Measurements from ENCODE around the gene MARCHF10. TPM values are rescaled to one million over a fixed set of nuclear protein-coding genes. Genes with fewer than 3 reads are reported as not detected.

The MARCHF10 gene
- total and polyA plus RNA-seq, 2 of the 13 experiments (the other 11 are each of a cell fraction or from before 2014, with no cell fraction given), result not detected

GRCh38 chr17:62818526-62818925, 10.4 kb upstream of the MARCHF10 start:
- Histone ChIP-seq H4K20me1 (ENCODE audit: insufficient read depth, low read length) (no peaks in the 10 kb centered on the region), H3K27me3 (ENCODE audit: control insufficient read depth in 1 of 2, insufficient read depth in 2 of 2, low read length in 2 of 2) (peaks cover 0 to 11% of the 10 kb centered on the region in 2 experiments; a peak in 1 of 5 replicates), H3K9me3 (ENCODE audit: low read length) (no peaks in the 10 kb centered on the region), H3K4me2 (ENCODE audit: low read depth, low read length) (no peak overlapping the region), H3K4me3 (replicated peaks in 1 of 3; ENCODE audit: insufficient read depth in 1 of 3, low read depth in 2 of 3, low read length in 3 of 3) (no peak overlapping the region), H3K36me3 (replicated peaks in 1 of 2; ENCODE audit: control insufficient read depth in 1 of 2, insufficient read depth in 2 of 2, low read length in 2 of 2) (no peaks in the 10 kb centered on the region), H3K4me1 (ENCODE audit: insufficient read depth, low read length) (peaks cover 19% of the 10 kb centered on the region), H3K9ac (ENCODE audit: insufficient read depth, low read depth, low read length) (no peak overlapping the region), H3K27ac (ENCODE audit: extremely low read length, insufficient read depth, low read length) (no peak overlapping the region), H3K79me2 (ENCODE audit: insufficient read depth, low read length) (no peaks in the 10 kb centered on the region), H2AFZ (ENCODE audit: low read length) (no peak overlapping the region)
- no peak for DNase-seq (ENCODE audit: low spot score)
- ChIA-PET POLR2A (no interaction called here), CTCF (ENCODE audit: low intra/inter-chr PET ratio, low total read pairs) (no interaction called here)
- no TSS peak for BruUV-seq (replicated peaks)
- no peak for ATAC-seq
- intact Hi-C loops (cut with micrococcal nuclease; ENCODE audit: unreplicated experiment), result no loop called here
- TF ChIP-seq NR1H2 (CRISPR knock-in tag; IDR thresholded peaks at IDR 0.05; ENCODE audit: borderline replicate concordance, low read depth) (no peak), ZNF383 (CRISPR knock-in tag; IDR thresholded peaks at IDR 0.05; ENCODE audit: borderline replicate concordance) (no peak)
- in situ Hi-C loops (cut with HindIII; ENCODE audit: extremely low pct_ligation_motif_present, low pct_unique_long_range_greater_than_20kb), result no loop called here
- WGBS (ENCODE audit: low lambda C conversion rate), result 74% methylated on average over 7 of the region's 7 CpGs
- no peak for FAIRE-seq

- WGBS (ENCODE audit: low lambda C conversion rate), result 0% methylated on average over 6 of the region's 6 CpGs
- in situ Hi-C loops (cut with HindIII; ENCODE audit: extremely low pct_ligation_motif_present, low pct_unique_long_range_greater_than_20kb), result no loop called here
- ATAC-seq (no peak), FAIRE-seq (no peak), DNase-seq (ENCODE audit: low spot score) (no peak)
- no TSS peak for BruUV-seq (replicated peaks)
- no peaks in the 10 kb centered on the region for H3K36me3 ChIP-seq (replicated peaks in 1 of 2; ENCODE audit: control insufficient read depth in 1 of 2, insufficient read depth in 2 of 2, low read length in 2 of 2)
- no peak overlapping the region for H3K27ac ChIP-seq (ENCODE audit: extremely low read length, insufficient read depth, low read length)
- H4K20me1 ChIP-seq (ENCODE audit: insufficient read depth, low read length), result no peaks in the 10 kb centered on the region
- no peaks in the 10 kb centered on the region for H3K9me3 ChIP-seq (ENCODE audit: low read length)
- no peaks in the 10 kb centered on the region for H3K79me2 ChIP-seq (ENCODE audit: insufficient read depth, low read length)
- no peak overlapping the region for H3K4me3 ChIP-seq (replicated peaks in 1 of 3; ENCODE audit: insufficient read depth in 1 of 3, low read depth in 2 of 3, low read length in 3 of 3)
- H3K4me1 ChIP-seq (ENCODE audit: insufficient read depth, low read length), result peaks cover 13% of the 10 kb centered on the region
- intact Hi-C loops (cut with micrococcal nuclease; ENCODE audit: unreplicated experiment), result no loop called here
- ChIA-PET POLR2A (no interaction called here), CTCF (ENCODE audit: low intra/inter-chr PET ratio, low total read pairs) (no interaction called here)
- no peak overlapping the region for H3K4me2 ChIP-seq (ENCODE audit: low read depth, low read length)
- no peak for TF ChIP-seq PRMT3 (CRISPR knock-in tag; IDR thresholded peaks at IDR 0.05; ENCODE audit: borderline replicate concordance, low read depth)
- no peak for TF ChIP-seq ZNF136 (CRISPR knock-in tag; IDR thresholded peaks at IDR 0.05; ENCODE audit: low read depth)
- TF ChIP-seq MEF2D (CRISPR knock-in tag; IDR thresholded peaks at IDR 0.05), result no peak
- no peak for TF ChIP-seq NFRKB (IDR thresholded peaks at IDR 0.05)
- TF ChIP-seq HINFP (CRISPR knock-in tag; IDR thresholded peaks at IDR 0.05; ENCODE audit: low read depth), result no peak
- no peak for TF ChIP-seq ZBTB37 (CRISPR knock-in tag; IDR thresholded peaks at IDR 0.05)
- no peak for TF ChIP-seq NFKB2 (CRISPR knock-in tag; IDR thresholded peaks at IDR 0.05; ENCODE audit: borderline replicate concordance)
- no peak for TF ChIP-seq CERS6 (CRISPR knock-in tag; IDR thresholded peaks at IDR 0.05)
- TF ChIP-seq WIZ (CRISPR knock-in tag; IDR thresholded peaks at IDR 0.05), result no peak
- no peak for TF ChIP-seq ZNF564 (CRISPR knock-in tag; IDR thresholded peaks at IDR 0.05)
- H3K9ac ChIP-seq (ENCODE audit: insufficient read depth, low read depth, low read length), result no peak overlapping the region
- no peak overlapping the region for H2AFZ ChIP-seq (ENCODE audit: low read length)
- 0 out of 5 replicates have a peak, but pooled peaks cover 0 to 9% of the 10 kb centered on the region in 2 experiments for H3K27me3 ChIP-seq (ENCODE audit: control insufficient read depth in 1 of 2, insufficient read depth in 2 of 2, low read length in 2 of 2)
These were observed 8.2 kb upstream of the MARCHF10 start for GRCh38 chr17:62816282-62816839.
